Measurements from ENCODE around the gene NHLH1.

The NHLH1 gene

DNA sequence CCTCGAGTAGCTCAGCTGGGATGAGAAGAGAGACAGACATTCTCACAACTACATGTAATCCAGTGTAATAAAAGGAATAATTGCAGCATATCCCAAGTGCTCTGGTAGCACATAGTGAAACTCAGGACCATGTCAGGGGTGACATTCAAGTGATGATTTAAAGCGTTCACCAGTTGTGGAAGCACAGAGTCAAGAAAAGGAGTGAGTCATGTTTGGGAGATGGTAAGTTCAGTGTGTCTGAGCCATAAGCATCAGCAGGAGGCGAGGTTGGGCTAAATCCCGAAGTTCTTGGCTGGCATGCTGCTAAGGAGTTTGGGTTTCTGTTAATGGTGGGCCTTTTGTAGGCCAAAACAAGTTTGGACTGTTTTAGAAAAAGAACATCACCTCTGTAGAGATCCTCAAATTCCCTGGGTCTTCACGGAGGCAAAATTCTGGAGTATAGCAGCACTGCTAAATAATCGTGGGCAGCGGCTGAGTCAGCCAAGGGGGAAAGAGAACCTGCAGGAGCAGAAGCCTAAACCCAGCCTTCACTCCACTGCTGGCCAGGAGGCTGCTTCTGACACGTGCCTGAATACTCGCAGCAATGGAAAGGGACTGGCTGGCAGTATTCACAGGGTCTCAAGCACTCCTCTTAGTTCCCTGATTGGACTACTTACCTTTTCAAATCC is 7.2 kb upstream of the NHLH1 start:
- DNase-seq: no peak

- DNase-seq: no peak
Observed at GRCh38 chr1:160360227-160360695, 6.6 kb upstream of the NHLH1 start.

GRCh38 chr1:160361199-160361598 is 5.7 kb upstream of the NHLH1 start:
- no peak for DNase-seq

DNA sequence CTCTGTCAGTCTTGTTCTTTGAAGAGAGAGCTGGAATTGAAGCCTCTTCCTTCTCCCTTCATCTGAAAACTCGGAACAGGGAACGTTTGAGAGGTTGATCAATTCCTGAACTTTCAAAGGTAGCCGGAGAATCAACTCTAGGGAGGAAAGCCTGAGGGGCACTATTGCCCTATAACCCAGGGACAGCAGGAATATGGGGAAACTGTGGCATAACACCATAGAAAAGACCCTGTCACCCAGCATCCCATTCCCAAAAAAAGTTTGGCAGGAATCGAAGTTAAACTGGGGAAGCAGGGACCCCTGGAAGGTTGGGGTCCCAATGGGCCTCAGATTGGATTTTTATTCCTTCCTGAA is 5.1 kb upstream of the NHLH1 start:
- DNase-seq: no peak

- no peak for DNase-seq
Observed at GRCh38 chr1:160362168-160362957, 4.5 kb upstream of the NHLH1 start.

DNA sequence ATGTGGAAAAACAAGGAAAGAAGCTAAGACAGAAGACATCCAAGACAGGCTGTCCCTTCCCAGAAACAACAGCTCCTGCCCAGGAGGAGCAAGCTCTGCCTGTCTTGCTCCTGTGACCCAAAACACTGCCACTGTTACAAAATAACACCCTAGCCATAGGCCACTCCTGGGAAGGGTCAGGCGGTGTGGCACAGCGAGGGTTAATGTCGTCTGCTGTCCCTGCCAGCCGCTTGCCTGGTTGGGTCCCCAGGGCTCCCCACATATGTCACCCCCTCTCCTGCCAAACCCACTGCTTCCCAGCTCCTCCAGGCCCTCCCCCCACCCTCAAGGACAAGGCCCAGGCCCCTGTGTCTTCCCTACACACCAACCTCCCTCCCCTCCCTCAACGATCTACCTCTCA is 3.9 kb upstream of the NHLH1 start:
- no peak for DNase-seq

GRCh38 chr1:160363951-160364735 is 2.7 kb upstream of the NHLH1 start:
- no peak for DNase-seq

GRCh38 chr1:160365325-160365724 is 1.5 kb upstream of the NHLH1 start:
- DNase-seq: no peak

- no peak for DNase-seq
Observed at GRCh38 chr1:160367516-160367900, 637 bp downstream of the NHLH1 start.

- no peak for DNase-seq
Observed at GRCh38 chr1:160367934-160368923, 1.4 kb downstream of the NHLH1 start.

GRCh38 chr1:160369087-160369486 is 2.2 kb downstream of the NHLH1 start:
- DNase-seq: no peak

- DNase-seq: no peak
Observed at GRCh38 chr1:160370561-160371345, 3.9 kb downstream of the NHLH1 start.

DNA sequence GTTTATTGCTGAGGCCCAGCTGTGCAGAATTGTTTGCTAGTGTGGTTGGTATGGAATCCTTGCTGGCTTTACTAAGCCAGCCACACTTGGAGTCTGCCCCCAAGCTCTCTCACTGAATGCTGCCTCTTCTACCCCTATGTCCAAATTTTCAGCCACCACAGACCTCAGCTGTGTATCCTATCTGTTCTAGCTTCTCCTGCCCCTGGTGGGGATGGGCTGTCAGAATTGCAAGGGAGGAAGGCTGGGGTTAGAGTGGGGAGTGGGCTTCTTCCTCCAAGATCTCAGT is 4.4 kb downstream of the NHLH1 start:
- no peak for DNase-seq

- DNase-seq: no peak
Observed at GRCh38 chr1:160371756-160372155, 4.9 kb downstream of the NHLH1 start.

GRCh38 chr1:160373696-160374095 is 6.8 kb downstream of the NHLH1 start:
- no peak for DNase-seq

DNA sequence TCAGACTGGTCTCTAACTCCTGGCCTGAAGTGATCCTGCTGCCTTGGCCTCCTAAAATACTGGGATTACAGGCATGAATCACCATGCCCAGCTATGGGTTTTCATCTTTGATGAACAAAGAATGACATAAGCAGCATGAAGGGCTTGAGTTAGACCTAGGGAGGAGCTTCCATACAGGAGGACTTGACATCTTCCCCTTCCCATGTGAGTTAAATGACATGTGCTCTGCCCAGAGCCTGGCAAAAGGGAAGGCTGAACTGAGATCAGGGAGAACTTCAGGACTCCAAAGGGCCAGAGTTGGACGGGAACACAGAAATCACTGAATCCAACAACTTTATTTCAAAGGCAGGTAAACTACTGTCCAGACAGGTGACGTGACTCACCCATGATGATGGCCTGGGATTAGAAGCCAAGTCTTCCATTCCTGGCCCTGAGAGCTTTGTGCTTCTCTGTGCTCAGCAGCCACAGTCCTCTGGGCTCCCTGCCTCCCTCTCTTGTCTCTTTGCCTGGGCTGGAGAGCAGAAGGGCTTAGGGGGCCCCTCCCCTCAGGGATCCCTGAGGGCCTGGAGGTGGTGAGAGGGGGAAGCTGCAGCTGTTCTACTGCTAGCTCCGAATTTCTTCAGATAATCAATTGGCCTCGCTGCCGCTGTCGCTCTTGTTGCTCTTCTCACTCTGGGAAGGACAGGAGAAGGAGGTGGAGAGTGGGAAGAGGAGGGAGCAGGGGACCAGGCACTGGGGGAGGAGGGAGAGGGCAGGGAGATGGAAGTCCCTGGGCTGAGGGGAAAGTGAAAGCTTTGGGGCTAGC is 7.6 kb downstream of the NHLH1 start:
- DNase-seq: no peak

DNA sequence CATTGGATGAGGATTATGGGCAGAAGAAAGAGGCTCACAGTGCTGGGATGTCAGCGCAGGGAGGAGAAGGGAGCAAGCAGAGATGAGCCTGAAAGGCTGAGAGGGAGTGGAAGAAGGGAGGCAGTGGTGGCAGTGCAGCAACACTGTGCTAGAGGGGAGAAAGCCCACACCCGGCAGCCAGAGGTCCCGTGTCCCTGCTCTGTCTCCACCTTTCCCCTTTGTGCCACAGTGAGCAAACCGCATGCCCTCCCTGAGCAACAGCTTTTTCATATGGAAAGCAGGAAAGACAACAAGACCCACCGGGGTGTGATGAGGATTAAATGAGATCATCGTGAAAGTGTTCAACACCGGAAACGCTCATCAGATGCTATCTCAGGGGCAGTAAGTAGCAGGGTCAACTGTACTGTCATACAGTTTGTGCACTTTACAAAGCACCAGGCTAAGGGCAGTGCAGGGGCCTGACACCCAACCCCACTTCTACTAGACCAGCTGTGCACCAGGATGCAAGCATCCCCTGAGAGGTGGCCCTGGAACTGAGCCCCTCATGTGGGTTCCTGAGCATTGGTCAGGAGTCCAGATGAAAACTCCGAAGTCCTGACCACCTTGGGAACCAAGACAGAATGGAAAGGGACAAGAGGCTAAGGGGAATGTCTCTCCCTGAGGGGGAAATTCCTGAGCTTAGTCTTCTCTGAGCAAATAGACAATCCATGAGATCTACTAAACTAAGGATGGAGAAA is 9.1 kb downstream of the NHLH1 start:
- no peak for DNase-seq

GRCh38 chr1:160376525-160377131 is 9.8 kb downstream of the NHLH1 start:
- peak; percentile 54 for DNase-seq

- DNase-seq: no peak
Observed at GRCh38 chr1:160377585-160378206, 10.8 kb downstream of the NHLH1 start.
